GM21526 (cell line): ENCODE measurements around the gene TRIM47.
"Not testable (repeated sequence)": the region's sequence is repeated elsewhere in the genome, so short reads cannot be mapped to it uniquely, and the experiment has no call there.

Experiments used
- ATAC-seq: cut with Tn5 transposase; IDR thresholded peaks from one replicate; pipeline ENCODE4 v1.9.1; 2021; ENCODE audit warnings: moderate library complexity; ENCODE audit not compliant: unreplicated experiment, low FRiP score

The TRIM47 gene

GRCh38 chr17:75892556-75893224 lies 14.3 kb upstream of the TRIM47 start:
- no peak for ATAC-seq

DNA sequence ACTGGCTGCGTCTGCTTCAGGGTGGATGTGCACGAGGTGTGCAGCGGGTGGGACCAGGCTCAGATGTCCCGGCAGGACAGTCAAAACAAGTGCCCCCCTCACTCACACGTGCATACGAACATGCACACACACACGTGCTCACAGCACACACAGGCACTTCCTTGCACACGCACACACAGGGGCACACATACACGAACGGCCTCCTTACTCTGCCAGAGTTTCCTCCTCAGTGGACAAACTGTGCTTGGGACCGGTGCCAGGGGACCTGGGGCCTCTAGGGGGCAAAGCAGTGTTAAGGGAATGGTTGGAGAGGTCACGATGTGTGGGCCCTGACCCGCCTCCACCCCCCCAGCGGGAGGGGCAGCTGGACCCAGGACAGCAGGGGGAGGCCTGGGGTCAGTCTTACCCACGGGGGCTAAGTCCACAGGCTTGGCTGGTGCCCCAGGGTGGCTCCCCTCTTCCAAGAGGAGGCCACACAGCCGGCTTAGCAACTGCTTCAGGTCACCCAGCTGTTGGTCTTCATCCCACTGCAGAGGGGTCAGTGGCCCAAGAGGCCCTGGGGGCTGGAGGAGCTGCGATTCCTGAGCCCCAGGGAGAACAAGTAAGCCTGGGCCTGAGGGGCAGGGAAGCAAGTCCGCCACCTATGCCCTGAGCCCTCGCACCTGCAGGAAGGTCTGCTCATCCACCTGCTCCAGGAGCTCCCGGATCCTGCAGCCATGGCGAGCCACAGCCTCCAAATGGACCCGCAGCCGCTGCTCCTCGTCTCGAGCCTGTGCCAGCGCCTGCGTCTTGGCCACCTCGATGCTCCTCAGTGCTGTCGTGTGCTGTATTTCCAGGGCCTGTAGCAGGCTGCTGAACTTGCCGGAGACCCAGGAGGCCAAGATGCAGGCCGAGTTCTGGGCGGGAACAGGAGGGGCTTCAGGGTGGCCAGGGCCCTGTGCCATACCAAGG lies 13.5 kb upstream of the TRIM47 start:
- ATAC-seq = no peak

GRCh38 chr17:75891022-75891604 lies 12.7 kb upstream of the TRIM47 start:
- ATAC-seq = no peak

GRCh38 chr17:75889454-75889853 lies 11.1 kb upstream of the TRIM47 start:
- ATAC-seq = no peak

- no peak for ATAC-seq
Measured at GRCh38 chr17:75888484-75888883, 10.1 kb upstream of the TRIM47 start.

GRCh38 chr17:75885860-75886259 lies 7.5 kb upstream of the TRIM47 start:
- ATAC-seq = not testable (repeated sequence)

GRCh38 chr17:75885431-75885830 lies 7.0 kb upstream of the TRIM47 start:
- ATAC-seq = no peak

GRCh38 chr17:75881678-75882454 lies 3.5 kb upstream of the TRIM47 start:
- no peak for ATAC-seq

DNA sequence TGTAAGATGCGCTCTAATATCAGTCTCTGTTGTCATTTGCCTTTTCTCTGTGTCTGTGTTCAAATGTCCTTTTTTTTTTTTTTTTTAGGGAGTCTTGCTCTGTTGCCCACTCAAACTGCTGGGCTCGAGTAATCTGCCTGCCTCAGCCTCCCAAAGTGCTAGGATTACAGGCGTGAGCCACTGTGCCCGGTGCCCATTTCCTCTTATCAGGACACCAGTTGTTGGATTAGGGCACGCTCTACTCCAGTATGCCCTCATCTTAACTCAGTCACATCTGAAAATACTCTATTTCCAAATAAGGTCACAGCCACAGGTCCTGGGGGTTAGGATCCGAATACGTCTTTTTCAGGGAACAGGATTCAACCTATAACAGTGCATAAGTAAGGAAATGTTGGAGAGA lies 1.9 kb upstream of the TRIM47 start:
- no peak for ATAC-seq

GRCh38 chr17:75877752-75878173 lies 618 bp downstream of the TRIM47 start:
- ATAC-seq = no peak

DNA sequence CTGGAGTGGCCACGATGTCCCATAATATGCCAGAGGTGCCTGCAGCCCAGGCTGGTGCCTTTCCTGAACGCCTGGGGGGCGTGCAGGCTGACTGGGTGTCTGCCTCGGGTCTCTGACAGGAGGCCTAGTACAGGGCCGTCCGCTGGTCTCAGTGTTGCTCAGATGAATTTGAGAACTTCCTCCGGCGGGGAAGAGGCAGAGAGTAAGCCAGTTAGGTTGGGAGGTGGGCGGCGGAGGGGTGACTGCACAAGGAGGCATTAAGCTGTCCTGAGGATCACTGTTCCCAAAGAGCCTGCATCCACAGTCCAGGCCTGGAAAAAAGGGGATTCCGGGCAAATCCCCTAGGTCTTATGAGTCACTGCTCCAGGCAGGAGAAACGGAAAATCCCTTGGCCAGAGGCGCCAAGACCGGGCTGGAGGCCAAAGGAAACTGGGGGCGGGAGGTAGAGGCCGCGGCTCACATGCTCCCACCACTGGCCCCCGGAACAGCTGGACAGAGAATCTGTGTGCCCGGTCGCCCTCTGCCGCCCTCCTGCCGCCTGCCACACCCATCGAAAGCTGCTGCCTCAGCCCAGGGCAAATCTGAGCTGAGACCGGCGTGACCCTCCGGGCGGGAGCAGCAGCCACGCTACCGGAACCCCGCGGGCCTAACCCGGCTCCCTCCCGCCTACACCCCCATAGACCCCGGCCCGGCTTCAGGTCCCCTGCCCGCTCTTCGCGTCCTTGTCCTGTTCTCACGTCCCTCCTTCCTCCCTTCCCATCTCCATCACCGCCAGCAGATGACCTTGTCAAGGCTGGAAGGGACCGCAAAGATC lies 1.2 kb downstream of the TRIM47 start:
- ATAC-seq = no peak

DNA sequence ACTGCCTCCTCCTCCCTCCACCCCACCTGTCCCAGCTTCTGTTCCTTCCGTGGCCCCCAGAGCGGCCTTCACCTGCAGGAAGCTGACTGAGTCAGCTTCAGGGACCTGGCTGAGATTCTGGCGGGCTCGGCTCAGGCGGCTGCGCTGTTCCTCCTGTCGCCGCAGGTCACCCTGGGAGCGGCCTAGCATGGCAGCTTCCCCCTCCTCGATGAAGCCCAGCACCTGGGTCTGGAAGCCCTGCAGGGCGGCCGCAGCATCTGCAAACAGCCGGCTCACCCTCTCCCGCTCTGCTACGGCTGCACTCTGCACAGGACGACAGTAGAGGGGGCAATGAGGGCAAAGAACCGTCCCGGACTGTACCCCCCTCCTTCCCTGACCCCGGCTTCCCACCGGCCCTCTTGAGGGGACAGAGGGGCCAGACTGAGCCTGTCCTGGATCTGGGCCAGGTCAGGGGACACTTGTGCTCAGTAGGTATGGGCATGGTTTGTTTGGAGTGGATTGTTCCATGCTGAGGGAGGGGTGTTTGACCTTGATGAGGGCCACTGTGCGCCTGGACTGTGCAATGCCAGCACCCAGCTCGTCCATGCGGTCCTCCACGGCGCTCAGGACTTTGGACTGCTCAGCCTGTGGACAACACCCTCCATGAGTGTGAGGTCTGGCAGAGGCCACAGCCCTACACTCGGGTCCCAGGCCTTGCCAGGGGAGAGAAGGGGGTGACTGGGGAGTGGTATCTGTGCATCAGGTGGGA lies 2.0 kb downstream of the TRIM47 start:
- ATAC-seq = no peak

GRCh38 chr17:75875940-75876189 lies 2.5 kb downstream of the TRIM47 start:
- no peak for ATAC-seq

- no peak for ATAC-seq
Measured at GRCh38 chr17:75875182-75875939, 3.0 kb downstream of the TRIM47 start.

DNA sequence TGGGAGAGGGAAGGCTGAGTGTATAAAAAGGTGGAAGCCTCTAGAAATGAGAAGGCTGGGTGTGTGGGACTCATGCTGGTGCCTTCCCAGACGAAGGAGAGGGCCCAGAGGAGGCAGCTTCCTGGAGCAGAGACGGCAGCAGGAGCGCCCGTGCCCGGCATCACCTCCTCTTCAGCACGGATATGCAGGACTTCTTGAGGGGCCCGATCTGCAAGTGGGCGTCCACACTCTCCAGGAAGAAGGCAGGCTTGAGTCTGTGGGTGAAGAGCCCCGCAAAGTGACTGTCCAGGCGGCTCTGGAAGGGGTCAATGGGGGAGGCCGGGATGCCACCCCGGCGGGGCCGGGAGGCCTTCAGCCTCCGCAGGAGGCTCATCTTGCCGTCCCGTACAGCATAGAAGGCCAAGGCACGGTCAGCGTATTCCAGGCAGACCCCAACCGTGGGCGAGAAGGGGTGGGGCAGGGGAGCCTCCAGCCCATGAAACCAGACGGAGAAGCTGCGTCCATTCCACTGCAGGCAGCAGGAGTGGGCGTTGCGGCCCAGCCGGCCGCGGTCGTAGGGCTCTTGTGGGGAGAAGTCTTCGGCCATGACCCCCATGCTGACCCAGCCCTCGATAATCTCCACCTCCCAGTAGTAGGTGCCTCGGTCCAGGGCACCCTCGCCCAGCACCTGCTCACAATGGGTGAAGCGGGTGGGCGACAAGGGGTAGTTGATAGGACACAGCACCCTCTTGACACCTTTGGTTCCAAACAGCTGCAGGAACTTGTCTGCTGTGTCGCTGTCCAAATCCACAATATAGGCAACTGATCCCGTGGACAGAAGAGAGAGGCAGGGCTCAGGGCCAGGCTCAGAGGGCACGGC lies 3.8 kb downstream of the TRIM47 start:
- ATAC-seq = no peak

DNA sequence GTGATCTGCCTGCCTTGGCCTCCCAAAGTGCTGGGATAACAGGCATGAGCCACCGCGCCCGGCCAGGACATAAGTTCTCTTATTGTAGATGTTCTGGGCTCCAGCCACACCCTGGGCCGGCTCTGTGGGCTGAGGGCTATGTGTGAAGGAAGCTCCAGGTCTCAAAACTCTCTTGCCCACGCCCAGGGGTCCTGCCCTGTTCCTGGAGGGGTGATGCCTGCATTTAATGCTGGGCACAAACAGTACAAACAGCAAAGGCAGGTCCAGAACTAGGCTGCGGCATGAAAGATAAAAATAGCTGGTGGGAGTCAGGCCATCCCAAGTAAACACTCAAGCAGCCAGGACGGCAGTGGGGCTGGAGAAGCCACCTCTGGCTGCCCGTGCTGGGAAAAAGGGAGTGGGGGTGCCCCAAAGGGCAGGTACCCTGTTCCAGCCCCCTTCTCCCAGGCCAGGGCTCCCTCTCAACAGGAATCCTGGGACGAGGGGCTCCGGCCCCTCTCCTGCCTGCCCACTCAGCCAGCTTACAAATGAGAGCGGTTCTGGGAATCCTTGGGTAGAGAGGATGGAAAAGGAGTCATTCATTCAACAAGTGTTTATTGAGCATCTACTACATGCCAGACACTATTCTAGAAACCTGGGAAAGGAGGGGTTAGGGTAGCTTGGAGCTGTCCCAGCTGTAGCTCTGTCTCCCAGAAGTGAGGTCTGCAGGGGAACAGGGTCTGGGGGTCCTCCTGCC lies 4.6 kb downstream of the TRIM47 start:
- no peak for ATAC-seq
